Retinal pigment epithelial cell (primary cell): ENCODE results near the gene USP24.

Experiments used
- DNase-seq: peaks from one replicate; pipeline ENCODE4 v3.0.0-alpha.2; 2010; ENCODE audit warnings: low read depth
- H3K4me3 ChIP-seq: 2 replicates; pipeline ENCODE4 v1.5.1; 2011; ENCODE audit warnings: mild to moderate bottlenecking, low read length, control low read depth, moderate library complexity
- TF ChIP-seq, protein P1 (sequence below): conservative IDR thresholded peaks from 2 replicates; pipeline ENCODE4 v1.5.1; 2011; ENCODE audit warnings: low read depth, low read length, control low read depth, inconsistent platforms

The USP24 gene

GRCh38 chr1:55146781-55147180, 68.4 kb downstream of the USP24 start:
- DNase-seq = no peak
- H3K4me3 ChIP-seq = no peak overlapping the region
- TF ChIP-seq, protein P1, sequence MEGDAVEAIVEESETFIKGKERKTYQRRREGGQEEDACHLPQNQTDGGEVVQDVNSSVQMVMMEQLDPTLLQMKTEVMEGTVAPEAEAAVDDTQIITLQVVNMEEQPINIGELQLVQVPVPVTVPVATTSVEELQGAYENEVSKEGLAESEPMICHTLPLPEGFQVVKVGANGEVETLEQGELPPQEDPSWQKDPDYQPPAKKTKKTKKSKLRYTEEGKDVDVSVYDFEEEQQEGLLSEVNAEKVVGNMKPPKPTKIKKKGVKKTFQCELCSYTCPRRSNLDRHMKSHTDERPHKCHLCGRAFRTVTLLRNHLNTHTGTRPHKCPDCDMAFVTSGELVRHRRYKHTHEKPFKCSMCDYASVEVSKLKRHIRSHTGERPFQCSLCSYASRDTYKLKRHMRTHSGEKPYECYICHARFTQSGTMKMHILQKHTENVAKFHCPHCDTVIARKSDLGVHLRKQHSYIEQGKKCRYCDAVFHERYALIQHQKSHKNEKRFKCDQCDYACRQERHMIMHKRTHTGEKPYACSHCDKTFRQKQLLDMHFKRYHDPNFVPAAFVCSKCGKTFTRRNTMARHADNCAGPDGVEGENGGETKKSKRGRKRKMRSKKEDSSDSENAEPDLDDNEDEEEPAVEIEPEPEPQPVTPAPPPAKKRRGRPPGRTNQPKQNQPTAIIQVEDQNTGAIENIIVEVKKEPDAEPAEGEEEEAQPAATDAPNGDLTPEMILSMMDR = no peak

DNA sequence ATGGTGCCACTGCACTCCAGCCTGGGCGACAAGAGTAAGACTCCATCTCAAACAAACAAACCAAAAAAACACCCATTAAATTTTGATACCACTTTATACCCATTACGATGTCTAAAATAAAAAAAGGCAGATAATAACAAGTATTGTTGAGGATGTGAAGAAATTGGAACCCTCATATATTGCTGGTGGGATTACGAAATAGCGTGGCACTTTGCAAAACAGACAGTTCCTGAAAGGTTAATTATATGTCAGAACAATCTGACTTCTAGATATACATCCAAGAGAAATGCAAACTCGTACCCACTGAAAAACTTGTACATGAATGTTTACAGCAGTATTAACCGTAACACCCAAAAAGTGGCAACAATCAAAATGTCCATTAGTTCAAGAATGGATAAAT, 70.3 kb downstream of the USP24 start:
- DNase-seq = no peak
- TF ChIP-seq, protein P1 = no peak
- H3K4me3 ChIP-seq = no peak overlapping the region

- TF ChIP-seq, protein P1 = no peak
- DNase-seq = no peak
- no peak overlapping the region for H3K4me3 ChIP-seq
Measured at GRCh38 chr1:55143684-55144083, 71.5 kb downstream of the USP24 start.

GRCh38 chr1:55141295-55141893, 73.8 kb downstream of the USP24 start:
- TF ChIP-seq, protein P1 = no peak
- H3K4me3 ChIP-seq = no peak overlapping the region
- no peak for DNase-seq

- no peak overlapping the region for H3K4me3 ChIP-seq
- DNase-seq = peak; percentile 48
- TF ChIP-seq, protein P1 = peak; percentile 90
Measured at GRCh38 chr1:55140546-55140983, 74.6 kb downstream of the USP24 start.

- DNase-seq = no peak
- TF ChIP-seq, protein P1 = no peak
Measured at GRCh38 chr1:55140137-55140536, 75.0 kb downstream of the USP24 start.

DNA sequence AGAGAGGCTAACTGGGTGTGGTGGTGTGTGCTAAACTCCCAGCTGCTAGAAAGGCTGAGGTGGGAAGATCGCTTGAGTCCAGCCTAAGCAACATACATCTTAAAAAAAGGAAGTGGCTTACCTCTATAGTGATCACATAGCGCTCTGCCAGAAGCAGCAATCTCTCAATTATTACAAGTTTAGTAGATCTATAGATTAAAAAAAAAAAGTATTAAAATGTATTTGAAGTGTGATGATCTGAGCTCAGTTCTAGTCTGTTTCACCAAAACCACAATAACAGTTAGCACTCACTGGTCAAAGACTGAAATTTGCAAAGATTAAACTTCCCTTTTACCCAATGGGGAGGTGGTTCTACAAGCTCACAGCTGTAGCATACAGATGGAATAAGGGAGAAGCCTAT, 76.3 kb downstream of the USP24 start:
- TF ChIP-seq, protein P1 = no peak
- no peak for DNase-seq
- H3K4me3 ChIP-seq = no peak overlapping the region

More at GRCh38 chr1:55140137-55140536, 75.0 kb downstream of the USP24 start:
- no peak overlapping the region for H3K4me3 ChIP-seq
